ENCODE data around the gene LRP11.
A peak's percentile ranks its signal among the peaks of the same experiment; 100 is the strongest.

The LRP11 gene

GRCh38 chr6:149840345-149841075, 23.6 kb downstream of the LRP11 start (continued):
- 0 out of 2 replicates have a peak, but pooled peaks have one; percentile 45 for TF ChIP-seq ZNF600 (tag by site-specific recombination; IDR thresholded peaks at IDR 0.05)
- TF ChIP-seq ZNF114 (tag by site-specific recombination; IDR thresholded peaks at IDR 0.05): no peak
- no peak for TF ChIP-seq ZBTB26 (tag by site-specific recombination; optimal IDR thresholded peaks at IDR 0.05)
- TF ChIP-seq ZNF624 (tag by site-specific recombination; IDR thresholded peaks at IDR 0.05): no peak
- no peak for TF ChIP-seq BCL11A (tag by site-specific recombination; IDR thresholded peaks at IDR 0.05; ENCODE audit: low read depth)
- TF ChIP-seq ZNF221 (tag by site-specific recombination; IDR thresholded peaks at IDR 0.05; ENCODE audit: borderline replicate concordance): no peak
- no peak for TF ChIP-seq KLF9 (tag by site-specific recombination; IDR thresholded peaks at IDR 0.05; ENCODE audit: low read depth)
- TF ChIP-seq, protein P1, sequence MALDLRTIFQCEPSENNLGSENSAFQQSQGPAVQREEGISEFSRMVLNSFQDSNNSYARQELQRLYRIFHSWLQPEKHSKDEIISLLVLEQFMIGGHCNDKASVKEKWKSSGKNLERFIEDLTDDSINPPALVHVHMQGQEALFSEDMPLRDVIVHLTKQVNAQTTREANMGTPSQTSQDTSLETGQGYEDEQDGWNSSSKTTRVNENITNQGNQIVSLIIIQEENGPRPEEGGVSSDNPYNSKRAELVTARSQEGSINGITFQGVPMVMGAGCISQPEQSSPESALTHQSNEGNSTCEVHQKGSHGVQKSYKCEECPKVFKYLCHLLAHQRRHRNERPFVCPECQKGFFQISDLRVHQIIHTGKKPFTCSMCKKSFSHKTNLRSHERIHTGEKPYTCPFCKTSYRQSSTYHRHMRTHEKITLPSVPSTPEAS (tag by site-specific recombination; IDR thresholded peaks at IDR 0.05): no peak
- TF ChIP-seq ZNF292 (tag by site-specific recombination; IDR thresholded peaks at IDR 0.05; ENCODE audit: borderline replicate concordance, low read depth): no peak
- TF ChIP-seq KLF1 (tag by site-specific recombination; IDR thresholded peaks at IDR 0.05): no peak
- TF ChIP-seq RBAK (tag by site-specific recombination; IDR thresholded peaks at IDR 0.05): no peak
- TF ChIP-seq, protein P2, sequence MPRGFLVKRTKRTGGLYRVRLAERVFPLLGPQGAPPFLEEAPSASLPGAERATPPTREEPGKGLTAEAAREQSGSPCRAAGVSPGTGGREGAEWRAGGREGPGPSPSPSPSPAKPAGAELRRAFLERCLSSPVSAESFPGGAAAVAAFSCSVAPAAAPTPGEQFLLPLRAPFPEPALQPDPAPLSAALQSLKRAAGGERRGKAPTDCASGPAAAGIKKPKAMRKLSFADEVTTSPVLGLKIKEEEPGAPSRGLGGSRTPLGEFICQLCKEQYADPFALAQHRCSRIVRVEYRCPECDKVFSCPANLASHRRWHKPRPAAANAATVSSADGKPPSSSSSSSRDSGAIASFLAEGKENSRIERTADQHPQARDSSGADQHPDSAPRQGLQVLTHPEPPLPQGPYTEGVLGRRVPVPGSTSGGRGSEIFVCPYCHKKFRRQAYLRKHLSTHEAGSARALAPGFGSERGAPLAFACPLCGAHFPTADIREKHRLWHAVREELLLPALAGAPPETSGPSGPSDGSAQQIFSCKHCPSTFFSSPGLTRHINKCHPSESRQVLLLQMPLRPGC (tag by site-specific recombination; IDR thresholded peaks at IDR 0.05): no peak
- TF ChIP-seq ZEB2 (tag by site-specific recombination; IDR thresholded peaks at IDR 0.05): 0 out of 2 replicates have a peak, but pooled peaks have one; percentile 49
- TF ChIP-seq, protein P3, sequence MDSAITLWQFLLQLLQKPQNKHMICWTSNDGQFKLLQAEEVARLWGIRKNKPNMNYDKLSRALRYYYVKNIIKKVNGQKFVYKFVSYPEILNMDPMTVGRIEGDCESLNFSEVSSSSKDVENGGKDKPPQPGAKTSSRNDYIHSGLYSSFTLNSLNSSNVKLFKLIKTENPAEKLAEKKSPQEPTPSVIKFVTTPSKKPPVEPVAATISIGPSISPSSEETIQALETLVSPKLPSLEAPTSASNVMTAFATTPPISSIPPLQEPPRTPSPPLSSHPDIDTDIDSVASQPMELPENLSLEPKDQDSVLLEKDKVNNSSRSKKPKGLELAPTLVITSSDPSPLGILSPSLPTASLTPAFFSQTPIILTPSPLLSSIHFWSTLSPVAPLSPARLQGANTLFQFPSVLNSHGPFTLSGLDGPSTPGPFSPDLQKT (IDR thresholded peaks at IDR 0.05; ENCODE audit: borderline replicate concordance, low read depth, low read length): no peak
- TF ChIP-seq ZNF623 (tag by site-specific recombination; IDR thresholded peaks at IDR 0.05): no peak
- no peak for TF ChIP-seq ZNF266 (tag by site-specific recombination; IDR thresholded peaks at IDR 0.05; ENCODE audit: low read depth)
- no peak for TF ChIP-seq ZNF354C (tag by site-specific recombination; IDR thresholded peaks at IDR 0.05; ENCODE audit: borderline replicate concordance, low read depth)
- TF ChIP-seq ZNF24 (tag by site-specific recombination; IDR thresholded peaks at IDR 0.05): no peak
- no peak for TF ChIP-seq PATZ1 (tag by site-specific recombination; IDR thresholded peaks at IDR 0.05)
- TF ChIP-seq ZNF184 (tag by site-specific recombination; IDR thresholded peaks at IDR 0.05): no peak
- TF ChIP-seq ZNF555 (tag by site-specific recombination; conservative IDR thresholded peaks at IDR 0.05): no peak
- TF ChIP-seq ZBTB1 (tag by site-specific recombination; IDR thresholded peaks at IDR 0.05): no peak
- TF ChIP-seq, protein P4, sequence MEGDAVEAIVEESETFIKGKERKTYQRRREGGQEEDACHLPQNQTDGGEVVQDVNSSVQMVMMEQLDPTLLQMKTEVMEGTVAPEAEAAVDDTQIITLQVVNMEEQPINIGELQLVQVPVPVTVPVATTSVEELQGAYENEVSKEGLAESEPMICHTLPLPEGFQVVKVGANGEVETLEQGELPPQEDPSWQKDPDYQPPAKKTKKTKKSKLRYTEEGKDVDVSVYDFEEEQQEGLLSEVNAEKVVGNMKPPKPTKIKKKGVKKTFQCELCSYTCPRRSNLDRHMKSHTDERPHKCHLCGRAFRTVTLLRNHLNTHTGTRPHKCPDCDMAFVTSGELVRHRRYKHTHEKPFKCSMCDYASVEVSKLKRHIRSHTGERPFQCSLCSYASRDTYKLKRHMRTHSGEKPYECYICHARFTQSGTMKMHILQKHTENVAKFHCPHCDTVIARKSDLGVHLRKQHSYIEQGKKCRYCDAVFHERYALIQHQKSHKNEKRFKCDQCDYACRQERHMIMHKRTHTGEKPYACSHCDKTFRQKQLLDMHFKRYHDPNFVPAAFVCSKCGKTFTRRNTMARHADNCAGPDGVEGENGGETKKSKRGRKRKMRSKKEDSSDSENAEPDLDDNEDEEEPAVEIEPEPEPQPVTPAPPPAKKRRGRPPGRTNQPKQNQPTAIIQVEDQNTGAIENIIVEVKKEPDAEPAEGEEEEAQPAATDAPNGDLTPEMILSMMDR (tag by site-specific recombination; IDR thresholded peaks at IDR 0.05): peak; percentile 61
- TF ChIP-seq PRDM2 (tag by site-specific recombination; IDR thresholded peaks at IDR 0.05; ENCODE audit: borderline replicate concordance): no peak

Measured in HEK293 (cell line).